ENCODE results near the gene NCAM1. TPM values are rescaled to one million over a fixed set of nuclear protein-coding genes. Genes with fewer than 3 reads are reported as not detected.

Gene NCAM1
- total and polyA plus RNA-seq, 9 of the 15 experiments (the other 6 are each of a cell fraction or from before 2014, with no cell fraction given), result 0.09 to 0.23 TPM; not detected in 7

- POLR2A ChIA-PET, result no interaction called here
- H3K9me1 ChIP-seq (ENCODE audit: control insufficient read depth, insufficient read depth, low read length), result no peaks in the 10 kb centered on the region
- BruUV-seq (replicated peaks), result no TSS peak
- no peaks in the 10 kb centered on the region for H3K9me3 ChIP-seq (replicated peaks; ENCODE audit: control insufficient read depth, insufficient read depth, low read depth, low read length)
- 8% methylated on average over 9 of the region's 9 CpGs for WGBS (ENCODE audit: insufficient coverage, low coverage, missing lambda C conversion rate)
- CTCF ChIA-PET (ENCODE audit: low intra/inter-chr PET ratio), result no interaction called here
- H3K36me3 ChIP-seq (ENCODE audit: control insufficient read depth, insufficient read depth, low read length), result no peaks in the 10 kb centered on the region
- no peak overlapping the region for H3K9ac ChIP-seq (ENCODE audit: insufficient read depth in 1 of 2, low read depth in 2 of 2, low read length in 2 of 2)
- peaks cover 6 to 48% of the 10 kb centered on the region in 2 experiments; a peak in 3 of 5 replicates for H3K27me3 ChIP-seq (ENCODE audit: control insufficient read depth in 2 of 2, insufficient read depth in 2 of 2, low read length in 2 of 2)
- ATAC-seq, result no peak
- H4K20me1 ChIP-seq (replicated peaks; ENCODE audit: control insufficient read depth, insufficient read depth, low read length), result no peaks in the 10 kb centered on the region; the same call in 1 of the 2 replicates
- no peak for FAIRE-seq
- in situ Hi-C loops (cut with MboI), result no loop called here
- intact Hi-C loops (cut with micrococcal nuclease), result no loop called here
- no peak overlapping the region for H3K4me2 ChIP-seq (ENCODE audit: insufficient read depth, low read length)
- H3K27ac ChIP-seq (ENCODE audit: extremely low read depth, low read depth, low read length), result no peak overlapping the region
- H2AFZ ChIP-seq (ENCODE audit: low read depth, low read length), result no peak overlapping the region
- no peak for DNase-seq (ENCODE audit: extremely low read depth in 1 of 4, low spot score in 3 of 4)
- H3K4me1 ChIP-seq (replicated peaks in 1 of 2; ENCODE audit: control insufficient read depth in 2 of 2, insufficient read depth in 2 of 2, low read length in 2 of 2), result no peaks in the 10 kb centered on the region
- H3K79me2 ChIP-seq (ENCODE audit: control insufficient read depth, insufficient read depth, low read length), result no peaks in the 10 kb centered on the region
- H3K4me3 ChIP-seq, result no peak overlapping the region
- TF ChIP-seq JUN (IDR thresholded peaks at IDR 0.05; ENCODE audit: borderline replicate concordance, low read depth, low read length), result no peak
- no peak for TF ChIP-seq JUN (CRISPR knock-in tag; IDR thresholded peaks at IDR 0.05; ENCODE audit: borderline replicate concordance)
- no peak for TF ChIP-seq CEBPG (CRISPR knock-in tag; IDR thresholded peaks at IDR 0.05)
- TF ChIP-seq CEBPG (tag; conservative IDR thresholded peaks at IDR 0.05 in 1 of 2, IDR thresholded peaks at IDR 0.05 in 1 of 2), result no peak
- TF ChIP-seq SMARCC2 (IDR thresholded peaks at IDR 0.05; ENCODE audit: low read depth), result no peak
- TF ChIP-seq SMAD1 (IDR thresholded peaks at IDR 0.05; ENCODE audit: low read depth, low read length, partially characterized antibody), result no peak
- no peak for TF ChIP-seq HBP1 (CRISPR knock-in tag; IDR thresholded peaks at IDR 0.05)
- TF ChIP-seq ZNF124 (CRISPR knock-in tag; IDR thresholded peaks at IDR 0.05), result no peak
- no peak for TF ChIP-seq MIER1 (IDR thresholded peaks at IDR 0.05; ENCODE audit: low read depth)
- no peak for TF ChIP-seq MGA (IDR thresholded peaks at IDR 0.05)
- no peak for TF ChIP-seq POLR3A (IDR thresholded peaks at IDR 0.05; ENCODE audit: borderline replicate concordance, extremely low read depth, insufficient read depth, insufficient read length)
Measured at GRCh38 chr11:113260096-113260425, 298.8 kb downstream of the NCAM1 start.

All from K562 (cell line).